22Rv1 (cell line): ENCODE results near the gene UNC13C.

Experiments used
- H3K27ac ChIP-seq: fragments of 450-650 bp; 2 replicates; pipeline ENCODE4 v1.5.1; 2017
- CTCF ChIP-seq: fragments of 450-650 bp; IDR thresholded peaks from 2 replicates; pipeline ENCODE4 v1.5.1; 2017; ENCODE audit warnings: mild to moderate bottlenecking
- ZFX ChIP-seq: fragments of 450-650 bp; IDR thresholded peaks from 2 replicates; pipeline ENCODE4 v1.6.1; 2017; ENCODE audit warnings: antibody characterized with exemption, borderline replicate concordance

The UNC13C gene

GRCh38 chr15:54347082-54347827, 369.0 kb downstream of the UNC13C start:
- no peak overlapping the region for H3K27ac ChIP-seq
- TF ChIP-seq CTCF (no peak), ZFX (no peak)

- TF ChIP-seq CTCF (no peak), ZFX (no peak)
- no peak overlapping the region for H3K27ac ChIP-seq
Measured at GRCh38 chr15:54353726-54354125, 375.5 kb downstream of the UNC13C start.

- H3K27ac ChIP-seq = no peak overlapping the region
- TF ChIP-seq CTCF (no peak), ZFX (no peak)
Measured at GRCh38 chr15:54354341-54354740, 376.1 kb downstream of the UNC13C start.

GRCh38 chr15:54364961-54365360, 386.7 kb downstream of the UNC13C start:
- TF ChIP-seq CTCF = no peak
- TF ChIP-seq ZFX = no peak
- H3K27ac ChIP-seq = no peak overlapping the region

- TF ChIP-seq ZFX (no peak), CTCF (no peak)
Measured at GRCh38 chr15:54373332-54373731, 395.1 kb downstream of the UNC13C start.

GRCh38 chr15:54374184-54374952, 396.1 kb downstream of the UNC13C start:
- TF ChIP-seq CTCF (no peak), ZFX (no peak)
- no peak overlapping the region for H3K27ac ChIP-seq

More at GRCh38 chr15:54373332-54373731, 395.1 kb downstream of the UNC13C start:
- H3K27ac ChIP-seq = no peak overlapping the region

GRCh38 chr15:54387799-54388198, 409.6 kb downstream of the UNC13C start:
- TF ChIP-seq CTCF (no peak), ZFX (no peak)

More at GRCh38 chr15:54387799-54388198, 409.6 kb downstream of the UNC13C start:
- no peak overlapping the region for H3K27ac ChIP-seq
